HepG2 (cell line): ENCODE data around the gene TMEM80. TPM values are rescaled to one million over a fixed set of nuclear protein-coding genes. Genes with fewer than 3 reads are reported as not detected.

Experiments
- CCAR2 ChIP-seq: fragments of 200-400 bp; formaldehyde crosslinking; optimal IDR thresholded peaks from 2 replicates; pipeline ENCODE3; 2018; ENCODE audit warnings: low read depth, mild to moderate bottlenecking, low read length, moderate library complexity
- FOSL1 ChIP-seq: sonication (generic); formaldehyde crosslinking; IDR thresholded peaks from 2 replicates; pipeline ENCODE4 v1.9.0; 2021; ENCODE audit warnings: missing genetic modification reagents, borderline replicate concordance
- MLXIP ChIP-seq: sonication (generic); formaldehyde crosslinking; IDR thresholded peaks from 2 replicates; pipeline ENCODE4 v1.9.0; 2021; ENCODE audit warnings: missing genetic modification reagents, borderline replicate concordance
- MNT ChIP-seq: fragments of 450-650 bp; IDR thresholded peaks from 2 replicates; pipeline ENCODE4 v1.6.1; 2016
- MTF1 ChIP-seq: sonication (generic); formaldehyde crosslinking; IDR thresholded peaks from 2 replicates; pipeline ENCODE4 v1.5.0; 2020; ENCODE audit warnings: missing genetic modification reagents
- SKIL ChIP-seq: sonication (generic); formaldehyde crosslinking; IDR thresholded peaks from 2 replicates; pipeline ENCODE4 v1.8.0; 2022; ENCODE audit warnings: missing genetic modification reagents, mild to moderate bottlenecking, moderate library complexity, borderline replicate concordance
- THYN1 ChIP-seq: sonication (generic); formaldehyde crosslinking; IDR thresholded peaks from 2 replicates; pipeline ENCODE4 v1.8.1; 2023; ENCODE audit warnings: low read depth, mild to moderate bottlenecking, moderate library complexity, missing genetic modification reagents, borderline replicate concordance
- ZBTB42 ChIP-seq: sonication (generic); formaldehyde crosslinking; IDR thresholded peaks from 2 replicates; pipeline ENCODE4 v1.5.0; 2020; ENCODE audit warnings: mild to moderate bottlenecking, missing genetic modification reagents
- ZNF12 ChIP-seq: sonication (generic); formaldehyde crosslinking; IDR thresholded peaks from 2 replicates; pipeline ENCODE4 v1.5.0; 2020; ENCODE audit warnings: missing genetic modification reagents
- ZNF230 ChIP-seq: sonication (generic); formaldehyde crosslinking; IDR thresholded peaks from 2 replicates; pipeline ENCODE4 v1.4.0; 2020; ENCODE audit warnings: mild to moderate bottlenecking, missing genetic modification reagents
- ZNF331 ChIP-seq: sonication (generic); formaldehyde crosslinking; IDR thresholded peaks from 2 replicates; pipeline ENCODE4 v1.4.0; 2020; ENCODE audit warnings: missing genetic modification reagents
- ZNF644 ChIP-seq: IDR thresholded peaks from 2 replicates; pipeline ENCODE4 v1.6.1; 2016; ENCODE audit warnings: low read depth
- ZNF672 ChIP-seq: sonication (generic); formaldehyde crosslinking; IDR thresholded peaks from 2 replicates; pipeline ENCODE4 v1.8.1; 2022; ENCODE audit warnings: missing genetic modification reagents
- ZNF777 ChIP-seq: sonication (generic); formaldehyde crosslinking; IDR thresholded peaks from 2 replicates; pipeline ENCODE4 v1.4.0; 2020; ENCODE audit warnings: missing genetic modification reagents
- polyA plus RNA-seq, 8 experiments: library from polyadenylated mRNA; depleted of rRNA in 3 of 8; stranded (reverse) in 7 of 8; unstranded in 1 of 8; fragments of >200 nt; fragmentation: Illumina TruSeq in 4 of 8; extraction: Trizol in 4 of 8; gene quantifications; 2 replicates each; pipeline versions ENCODE4 v1.2.1 to v1.2.3, GENCODE V29; 2011 to 2016; ENCODE audit warnings: low read depth in 4 of 8, missing spikeins in 1 of 8, mixed read lengths in 1 of 8; ENCODE audit not compliant: insufficient read depth in 1 of 8
- total RNA-seq, 5 experiments: library from RNA; depleted of rRNA; stranded (reverse); fragments of >200 nt; fragmentation: Illumina TruSeq; extraction: Trizol; gene quantifications; 2 replicates each; pipeline ENCODE4 v1.2.3, GENCODE V29; 2016; ENCODE audit warnings: low read depth in 1 of 5
- TF ChIP-seq, protein P1 (sequence below): sonication (generic); formaldehyde crosslinking; IDR thresholded peaks from 2 replicates; pipeline ENCODE4 v1.5.0; 2020; ENCODE audit warnings: missing genetic modification reagents
- TF ChIP-seq, protein P2 (sequence below): sonication (generic); formaldehyde crosslinking; IDR thresholded peaks from 2 replicates; pipeline ENCODE4 v1.5.0; 2020; ENCODE audit warnings: mild to moderate bottlenecking, missing genetic modification reagents, borderline replicate concordance

TMEM80 gene
- total and polyA plus RNA-seq, 2 of the 13 experiments (the other 11 are each of a cell fraction or from before 2014, with no cell fraction given): 5.6 to 17.1 TPM

- TF ChIP-seq THYN1 (CRISPR knock-in tag): peak; percentile 86; the same call in 1 of the 2 replicates
- 0 out of 2 replicates have a peak, but pooled peaks have one; percentile 32 for TF ChIP-seq ZNF644 (CRISPR knock-in tag)
- peak; percentile 94 for TF ChIP-seq SKIL
- peak; percentile 27; the same call in 1 of the 2 replicates for TF ChIP-seq ZNF777
- TF ChIP-seq ZNF12 (CRISPR knock-in tag): no peak
- peak; percentile 39; the same call in 1 of the 2 replicates for TF ChIP-seq ZNF331
- TF ChIP-seq, protein P1, sequence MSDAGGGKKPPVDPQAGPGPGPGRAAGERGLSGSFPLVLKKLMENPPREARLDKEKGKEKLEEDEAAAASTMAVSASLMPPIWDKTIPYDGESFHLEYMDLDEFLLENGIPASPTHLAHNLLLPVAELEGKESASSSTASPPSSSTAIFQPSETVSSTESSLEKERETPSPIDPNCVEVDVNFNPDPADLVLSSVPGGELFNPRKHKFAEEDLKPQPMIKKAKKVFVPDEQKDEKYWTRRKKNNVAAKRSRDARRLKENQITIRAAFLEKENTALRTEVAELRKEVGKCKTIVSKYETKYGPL (CRISPR knock-in tag): no peak
- peak; percentile 23; the same call in 1 of the 2 replicates for TF ChIP-seq FOSL1 (CRISPR knock-in tag)
- TF ChIP-seq ZNF672 (CRISPR knock-in tag): no peak
- no peak for TF ChIP-seq ZNF230 (CRISPR knock-in tag)
- no peak for TF ChIP-seq MTF1 (CRISPR knock-in tag)
- peak; percentile 68 for TF ChIP-seq MNT
- no peak for TF ChIP-seq CCAR2
- TF ChIP-seq, protein P2, sequence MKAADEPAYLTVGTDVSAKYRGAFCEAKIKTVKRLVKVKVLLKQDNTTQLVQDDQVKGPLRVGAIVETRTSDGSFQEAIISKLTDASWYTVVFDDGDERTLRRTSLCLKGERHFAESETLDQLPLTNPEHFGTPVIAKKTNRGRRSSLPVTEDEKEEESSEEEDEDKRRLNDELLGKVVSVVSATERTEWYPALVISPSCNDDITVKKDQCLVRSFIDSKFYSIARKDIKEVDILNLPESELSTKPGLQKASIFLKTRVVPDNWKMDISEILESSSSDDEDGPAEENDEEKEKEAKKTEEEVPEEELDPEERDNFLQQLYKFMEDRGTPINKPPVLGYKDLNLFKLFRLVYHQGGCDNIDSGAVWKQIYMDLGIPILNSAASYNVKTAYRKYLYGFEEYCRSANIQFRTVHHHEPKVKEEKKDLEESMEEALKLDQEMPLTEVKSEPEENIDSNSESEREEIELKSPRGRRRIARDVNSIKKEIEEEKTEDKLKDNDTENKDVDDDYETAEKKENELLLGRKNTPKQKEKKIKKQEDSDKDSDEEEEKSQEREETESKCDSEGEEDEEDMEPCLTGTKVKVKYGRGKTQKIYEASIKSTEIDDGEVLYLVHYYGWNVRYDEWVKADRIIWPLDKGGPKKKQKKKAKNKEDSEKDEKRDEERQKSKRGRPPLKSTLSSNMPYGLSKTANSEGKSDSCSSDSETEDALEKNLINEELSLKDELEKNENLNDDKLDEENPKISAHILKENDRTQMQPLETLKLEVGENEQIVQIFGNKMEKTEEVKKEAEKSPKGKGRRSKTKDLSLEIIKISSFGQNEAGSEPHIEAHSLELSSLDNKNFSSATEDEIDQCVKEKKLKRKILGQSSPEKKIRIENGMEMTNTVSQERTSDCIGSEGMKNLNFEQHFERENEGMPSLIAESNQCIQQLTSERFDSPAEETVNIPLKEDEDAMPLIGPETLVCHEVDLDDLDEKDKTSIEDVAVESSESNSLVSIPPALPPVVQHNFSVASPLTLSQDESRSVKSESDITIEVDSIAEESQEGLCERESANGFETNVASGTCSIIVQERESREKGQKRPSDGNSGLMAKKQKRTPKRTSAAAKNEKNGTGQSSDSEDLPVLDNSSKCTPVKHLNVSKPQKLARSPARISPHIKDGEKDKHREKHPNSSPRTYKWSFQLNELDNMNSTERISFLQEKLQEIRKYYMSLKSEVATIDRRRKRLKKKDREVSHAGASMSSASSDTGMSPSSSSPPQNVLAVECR (CRISPR knock-in tag): peak; percentile 94
- 0 out of 2 replicates have a peak, but pooled peaks have one; percentile 60 for TF ChIP-seq ZBTB42 (CRISPR knock-in tag)
- 0 out of 2 replicates have a peak, but pooled peaks have one; percentile 58 for TF ChIP-seq MLXIP (CRISPR knock-in tag)
Observed at GRCh38 chr11:704781-705645, 9.4 kb downstream of the TMEM80 start (continued).
